ENCODE data around the gene MYL4.

The MYL4 gene

GRCh38 chr17:47218896-47219430 lies 9.8 kb downstream of the MYL4 start:
- no peak for TF ChIP-seq CTCF (IDR thresholded peaks at IDR 0.05; ENCODE audit: unreplicated experiment in 3 of 3)

GRCh38 chr17:47219621-47220475 lies 10.7 kb downstream of the MYL4 start:
- Mint-ChIP-seq H3K9me3 (peaks cover 7% of the 10 kb centered on the region), H3K4me1 (peaks cover 21% of the 10 kb centered on the region), H3K27ac (peak overlapping the region in 2 of 3 experiments; percentile 11 to 17), H3K36me3 (ENCODE audit: low read depth) (peaks cover 3% of the 10 kb centered on the region), H3K4me3 (no peak overlapping the region), H3K27me3 (ENCODE audit: low read depth) (peaks cover 18% of the 10 kb centered on the region)
- TF ChIP-seq CTCF (IDR thresholded peaks at IDR 0.05; ENCODE audit: unreplicated experiment in 3 of 3) = no peak

More at GRCh38 chr17:47218896-47219430, 9.8 kb downstream of the MYL4 start:
- no peak overlapping the region for H3K4me3 Mint-ChIP-seq
- peaks cover 4% of the 10 kb centered on the region for H3K9me3 Mint-ChIP-seq
- H3K4me1 Mint-ChIP-seq = peaks cover 14% of the 10 kb centered on the region
- no peak overlapping the region for H3K27ac Mint-ChIP-seq
- peaks cover 3% of the 10 kb centered on the region for H3K36me3 Mint-ChIP-seq (ENCODE audit: low read depth)
- H3K27me3 Mint-ChIP-seq (ENCODE audit: low read depth) = peaks cover 18% of the 10 kb centered on the region

GRCh38 chr17:47220531-47220999 lies 11.4 kb downstream of the MYL4 start:
- peaks cover 18% of the 10 kb centered on the region for H3K27me3 Mint-ChIP-seq (ENCODE audit: low read depth)
- peak overlapping the region in 2 of 3 experiments; percentile 11 to 17 for H3K27ac Mint-ChIP-seq
- H3K4me3 Mint-ChIP-seq = no peak overlapping the region
- TF ChIP-seq CTCF (IDR thresholded peaks at IDR 0.05; ENCODE audit: unreplicated experiment in 3 of 3) = no peak
- peaks cover 3% of the 10 kb centered on the region for H3K36me3 Mint-ChIP-seq (ENCODE audit: low read depth)
- H3K4me1 Mint-ChIP-seq = peaks cover 28% of the 10 kb centered on the region
- peaks cover 7% of the 10 kb centered on the region for H3K9me3 Mint-ChIP-seq

GRCh38 chr17:47221154-47221553 lies 12.0 kb downstream of the MYL4 start:
- H3K36me3 Mint-ChIP-seq (ENCODE audit: low read depth) = peaks cover 3% of the 10 kb centered on the region
- no peak overlapping the region for H3K4me3 Mint-ChIP-seq
- TF ChIP-seq CTCF (IDR thresholded peaks at IDR 0.05; ENCODE audit: unreplicated experiment in 3 of 3) = no peak

GRCh38 chr17:47222047-47222446 lies 12.9 kb downstream of the MYL4 start:
- Mint-ChIP-seq H3K4me3 (no peak overlapping the region), H3K9me3 (peaks cover 7% of the 10 kb centered on the region), H3K4me1 (peaks cover 34% of the 10 kb centered on the region), H3K27me3 (ENCODE audit: low read depth) (peaks cover 18% of the 10 kb centered on the region), H3K36me3 (ENCODE audit: low read depth) (peaks cover 3% of the 10 kb centered on the region), H3K27ac (no peak overlapping the region)
- no peak for TF ChIP-seq CTCF (IDR thresholded peaks at IDR 0.05; ENCODE audit: unreplicated experiment in 3 of 3)

More at GRCh38 chr17:47221154-47221553, 12.0 kb downstream of the MYL4 start:
- Mint-ChIP-seq H3K27ac (no peak overlapping the region), H3K4me1 (peaks cover 34% of the 10 kb centered on the region), H3K27me3 (ENCODE audit: low read depth) (peaks cover 18% of the 10 kb centered on the region), H3K9me3 (peaks cover 7% of the 10 kb centered on the region)

Data from nephron (organoid).